ENCODE measurements around the gene GORASP1. TPM values are rescaled to one million over a fixed set of nuclear protein-coding genes. Genes with fewer than 3 reads are reported as not detected.
A peak's percentile ranks its signal among the peaks of the same experiment; 100 is the strongest.

The GORASP1 gene
- 27.0 TPM for polyA plus RNA-seq (2012; ENCODE audit: insufficient read depth, insufficient read length)

DNA sequence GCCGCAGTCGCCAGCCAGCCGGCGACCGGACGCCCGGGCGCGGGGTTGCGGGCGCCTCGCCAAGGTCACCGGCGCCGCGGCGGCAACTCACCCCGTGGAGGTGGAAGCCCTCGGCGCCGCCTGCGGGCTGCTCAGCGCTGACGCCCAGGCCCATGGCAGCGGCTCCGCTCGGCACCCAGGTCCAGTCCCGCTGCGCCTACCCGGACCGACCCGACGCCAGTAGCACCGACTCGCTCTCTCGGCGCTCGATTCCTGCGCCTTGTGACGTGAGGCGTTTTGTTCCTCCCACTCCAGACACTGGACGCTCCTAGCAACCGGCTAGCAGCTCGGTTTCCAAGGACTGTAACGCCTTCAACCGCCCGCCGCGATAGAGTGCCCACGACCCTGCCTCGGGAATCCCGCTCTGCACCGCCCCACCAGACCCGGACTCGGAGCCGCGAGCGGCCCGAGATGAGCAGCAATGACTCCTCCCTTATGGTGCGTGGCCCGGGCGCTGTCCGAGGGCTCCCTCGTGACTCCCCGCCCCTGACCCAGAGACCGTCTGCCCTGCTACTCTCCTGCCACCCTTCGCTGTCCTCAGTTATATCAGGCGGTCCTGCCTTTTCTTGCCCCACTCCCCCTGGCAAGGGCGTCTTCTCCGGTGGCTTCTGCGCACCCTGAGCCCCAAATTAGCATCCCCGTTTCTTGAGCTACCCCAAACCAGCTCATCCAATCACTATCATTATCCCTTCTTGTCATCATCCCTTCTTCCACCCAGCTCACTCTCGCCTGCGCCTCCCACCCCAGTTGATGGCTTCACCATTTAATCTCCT is at the start of gene GORASP1, which contains the start of gene TTC21A:
TSS of gene GORASP1 (minus strand) at position 240 of the 812 bp plus-strand sequence. CDS start at position 154, 86 bp downstream.
TSS of gene TTC21A (plus strand) at position 293 of the 812 bp plus-strand sequence. CDS start at position 451, 158 bp downstream.
- peak within 1 kb of the TSS; percentile 83 for H3K4me3 ChIP-seq (ENCODE audit: low read length)
- DNase-seq (ENCODE audit: low read depth, low spot score), result peak; percentile 51

- no peak overlapping the region for H3K4me3 ChIP-seq (ENCODE audit: low read length)
- no peak for DNase-seq (ENCODE audit: low read depth, low spot score)
These were observed 49.0 kb upstream of the GORASP1 start for GRCh38 chr3:39156421-39156820.

DNA sequence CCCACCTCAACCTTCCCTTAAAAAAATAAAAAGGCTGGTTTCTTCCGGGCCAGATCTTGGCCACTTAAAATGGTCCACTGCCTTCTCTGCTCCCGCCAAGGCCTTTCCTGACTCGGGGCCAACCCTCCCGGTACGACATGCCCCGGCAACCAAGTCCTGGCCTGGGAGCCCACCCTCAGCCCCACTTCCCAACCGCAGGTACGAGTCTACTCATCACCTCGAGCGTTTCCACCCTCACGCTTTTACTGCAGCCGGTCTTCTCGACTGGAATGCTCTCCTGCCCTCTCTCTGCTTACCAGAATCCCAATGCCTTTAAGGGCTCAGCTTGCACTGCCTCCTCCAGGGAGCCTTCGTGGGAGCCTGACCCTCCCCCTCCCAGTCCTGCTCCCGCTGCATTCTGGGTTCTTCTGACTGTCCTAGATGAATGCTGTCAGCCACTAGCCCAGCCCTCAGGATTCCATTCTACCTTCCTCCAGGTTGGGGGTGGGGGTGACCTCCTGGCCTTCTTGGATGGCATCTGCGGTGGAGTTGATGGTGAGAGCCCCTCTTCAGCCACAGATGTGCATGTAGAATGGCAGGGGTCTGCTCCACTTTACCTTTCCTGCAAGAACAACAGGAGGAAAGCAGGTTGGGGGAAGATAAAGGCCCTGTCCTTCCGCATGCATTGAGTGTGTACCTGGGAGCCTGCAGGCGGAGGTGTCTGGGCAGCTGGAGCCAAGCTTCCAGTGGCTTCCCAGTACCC is 47.0 kb upstream of the GORASP1 start:
- no peak for DNase-seq (ENCODE audit: low read depth, low spot score)
- H3K4me3 ChIP-seq (ENCODE audit: low read length), result no peak overlapping the region

GRCh38 chr3:39153977-39154279 is 46.5 kb upstream of the GORASP1 start:
- H3K4me3 ChIP-seq (ENCODE audit: low read length), result peak overlapping the region; percentile 39
- DNase-seq (ENCODE audit: low read depth, low spot score), result no peak

DNA sequence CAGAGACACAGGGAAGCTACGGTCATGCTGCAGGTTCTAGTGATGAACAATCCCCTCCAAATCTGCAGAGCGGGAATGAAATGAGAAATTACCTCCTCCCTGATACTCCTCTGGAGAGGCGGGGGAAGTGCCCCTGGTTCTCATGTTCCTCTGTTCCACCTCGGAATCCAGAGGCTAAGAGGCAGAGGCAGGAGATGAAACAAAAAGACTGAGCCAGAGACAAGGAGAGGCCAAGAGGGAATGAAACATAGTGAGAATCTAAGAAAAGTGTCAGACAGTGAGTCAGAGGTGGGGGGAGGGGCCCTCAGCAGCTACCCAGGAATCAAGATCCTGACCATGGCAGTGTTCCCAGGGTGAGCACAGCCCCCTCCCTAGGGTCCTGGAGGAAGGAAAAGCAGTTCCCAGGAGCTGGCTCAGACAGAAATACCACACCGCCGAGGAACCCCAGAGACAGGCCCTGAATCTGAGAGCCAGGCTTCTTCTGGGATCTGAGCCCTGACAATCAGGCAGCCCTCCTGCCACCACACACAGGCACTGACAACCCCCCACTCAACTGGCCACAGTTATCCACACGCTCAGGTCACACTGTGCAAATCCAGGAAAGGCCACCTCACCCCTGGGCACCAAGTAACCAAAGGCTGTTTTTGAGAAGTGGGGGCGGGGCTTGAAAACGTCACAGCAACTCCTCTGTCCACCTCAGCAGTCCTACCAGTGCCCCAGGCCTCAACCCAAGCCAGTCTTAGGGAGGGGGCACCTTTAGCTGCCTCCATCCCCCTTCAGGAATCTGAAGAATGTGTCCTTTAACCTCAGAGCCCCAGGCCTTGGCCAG is 43.6 kb upstream of the GORASP1 start:
- no peak for DNase-seq (ENCODE audit: low read depth, low spot score)
- no peak overlapping the region for H3K4me3 ChIP-seq (ENCODE audit: low read length)

GRCh38 chr3:39150148-39150802 is 42.8 kb upstream of the GORASP1 start:
- no peak overlapping the region for H3K4me3 ChIP-seq (ENCODE audit: low read length)
- no peak for DNase-seq (ENCODE audit: low read depth, low spot score)

DNA sequence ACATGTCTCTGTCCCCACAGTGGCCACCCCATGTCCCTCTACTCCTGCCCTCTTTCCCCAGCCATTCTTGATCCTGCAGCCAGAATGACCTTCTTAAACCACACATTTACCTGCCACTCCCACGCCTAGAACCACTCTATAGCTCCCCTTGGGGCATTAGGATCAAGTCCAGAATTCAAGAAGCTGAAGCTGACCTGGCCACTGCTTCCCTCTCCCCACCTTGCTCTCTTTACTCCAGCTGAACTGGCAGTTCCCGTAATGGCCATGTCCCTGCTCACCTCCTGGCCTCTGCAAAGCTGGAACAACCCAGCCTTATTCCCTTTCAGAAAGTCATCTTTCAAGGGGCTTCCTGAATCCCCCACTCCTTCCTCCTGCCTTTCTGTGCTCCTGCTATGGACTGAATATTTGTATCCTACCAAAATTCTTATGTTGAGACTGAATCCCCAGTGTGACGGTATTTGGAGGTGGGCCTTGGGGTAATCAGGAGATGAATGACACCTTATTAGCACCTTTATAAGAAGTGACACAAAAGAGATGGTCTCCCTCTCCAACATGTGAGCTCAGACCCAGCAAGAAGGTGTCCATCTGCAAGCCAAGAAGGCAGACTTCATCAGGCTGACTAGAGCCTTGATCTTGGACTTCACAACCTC is 42.2 kb upstream of the GORASP1 start:
- DNase-seq (ENCODE audit: low read depth, low spot score), result no peak
- no peak overlapping the region for H3K4me3 ChIP-seq (ENCODE audit: low read length)

GRCh38 chr3:39149059-39149455 is 41.6 kb upstream of the GORASP1 start:
- no peak overlapping the region for H3K4me3 ChIP-seq (ENCODE audit: low read length)
- DNase-seq (ENCODE audit: low read depth, low spot score), result no peak

DNA sequence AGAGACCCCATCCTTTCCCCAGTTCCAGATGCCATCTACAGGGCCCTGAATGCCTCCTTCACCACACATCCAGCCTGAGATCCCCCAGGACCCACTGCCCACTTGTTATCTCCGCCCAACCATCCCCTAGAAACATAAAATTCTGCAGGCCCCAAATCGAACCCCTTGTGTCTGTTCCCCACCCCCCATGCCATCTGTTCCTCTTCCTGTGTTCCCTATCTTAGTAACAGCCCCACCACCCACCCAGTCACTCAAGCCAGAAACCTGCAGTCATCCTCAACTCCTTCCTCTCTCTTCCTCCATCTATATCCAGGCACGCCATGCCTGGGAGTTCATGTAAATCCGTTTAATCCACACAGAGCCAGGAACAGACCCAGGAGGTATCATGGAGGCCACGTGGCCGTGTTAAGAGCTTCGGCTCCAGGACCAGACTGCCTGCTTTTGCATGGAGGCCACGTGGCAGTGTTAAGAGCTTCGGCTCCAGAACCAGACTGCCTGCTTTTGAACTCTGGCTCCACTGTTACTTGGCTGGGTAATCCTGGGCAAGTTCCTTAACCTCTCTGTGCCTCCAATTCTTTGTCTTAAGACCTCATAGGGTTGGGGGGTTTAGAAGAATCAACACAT is 41.1 kb upstream of the GORASP1 start:
- peak overlapping the region; percentile 51 for H3K4me3 ChIP-seq (ENCODE audit: low read length)
- no peak for DNase-seq (ENCODE audit: low read depth, low spot score)

- H3K4me3 ChIP-seq (ENCODE audit: low read length), result peak overlapping the region; percentile 51
- peak; percentile 63 for DNase-seq (ENCODE audit: low read depth, low spot score)
These were observed 40.4 kb upstream of the GORASP1 start for GRCh38 chr3:39147711-39148434.

DNA sequence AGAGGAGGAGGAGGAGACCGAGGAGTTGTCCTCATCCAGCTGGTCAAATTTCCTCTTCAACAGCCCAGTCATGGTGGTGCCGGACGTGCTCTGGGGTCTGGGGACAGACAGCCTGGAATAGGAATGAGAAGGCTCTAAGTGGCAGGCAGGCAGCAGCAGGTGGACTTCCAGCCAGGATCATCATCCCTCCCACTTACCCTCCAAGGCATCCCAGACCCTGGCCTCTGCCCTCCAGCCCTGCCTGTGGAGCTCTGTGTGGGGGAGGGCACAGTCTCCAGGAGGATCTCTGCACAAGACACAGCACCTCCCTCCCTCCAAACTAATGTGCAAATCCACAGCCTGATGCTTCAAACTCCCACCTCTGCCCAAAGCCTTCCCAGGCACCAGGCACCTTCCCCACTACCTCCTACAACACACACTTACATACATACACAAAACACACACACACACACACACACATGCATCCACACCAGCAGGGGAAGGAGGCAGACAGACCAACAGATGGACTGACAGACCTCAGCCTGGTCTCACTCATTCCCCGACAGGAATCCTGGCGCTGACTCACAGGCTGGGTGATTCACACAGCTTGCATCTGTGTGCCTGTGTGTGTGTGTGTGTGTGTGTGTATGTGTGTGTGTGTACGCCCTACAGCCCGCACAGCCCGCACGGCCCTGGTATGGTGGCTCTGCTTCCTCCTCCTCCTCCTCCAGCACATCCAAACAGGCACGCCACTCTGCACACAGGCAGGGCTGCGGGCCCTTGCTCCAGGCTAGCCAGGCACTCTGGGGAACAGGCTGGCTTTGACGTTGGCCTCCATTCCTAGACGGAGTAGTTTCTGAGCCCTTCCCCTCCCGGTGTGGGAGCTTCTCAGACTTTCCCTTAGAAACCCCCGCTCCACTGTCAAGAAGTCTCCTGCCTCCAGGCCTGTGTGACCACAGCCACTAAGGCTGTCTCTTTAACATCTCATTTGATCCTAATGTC is 39.5 kb upstream of the GORASP1 start:
- peak; percentile 50 for DNase-seq (ENCODE audit: low read depth, low spot score)
- peak overlapping the region; percentile 51 for H3K4me3 ChIP-seq (ENCODE audit: low read length)

DNA sequence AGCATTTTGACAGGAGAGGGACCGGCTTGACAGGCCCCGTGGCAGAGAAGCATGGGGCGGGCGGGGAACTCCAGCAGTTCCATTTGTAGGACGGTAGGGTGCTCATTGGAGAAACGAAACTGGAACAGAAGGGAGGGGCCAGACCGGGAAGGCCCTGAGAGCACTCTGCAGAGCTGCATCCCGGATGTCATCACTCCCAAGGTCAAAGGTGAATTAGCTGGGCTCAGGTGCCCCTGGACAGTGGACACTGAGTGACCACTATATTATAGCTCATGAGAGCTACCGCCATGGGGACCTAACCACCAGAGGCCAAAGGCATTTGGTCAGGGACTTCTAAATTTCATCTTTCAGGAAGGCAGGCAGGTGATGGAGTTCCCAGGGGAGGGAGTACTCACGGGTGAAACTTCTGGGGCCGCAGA is 38.7 kb upstream of the GORASP1 start:
- no peak overlapping the region for H3K4me3 ChIP-seq (ENCODE audit: low read length)
- DNase-seq (ENCODE audit: low read depth, low spot score), result no peak

DNA sequence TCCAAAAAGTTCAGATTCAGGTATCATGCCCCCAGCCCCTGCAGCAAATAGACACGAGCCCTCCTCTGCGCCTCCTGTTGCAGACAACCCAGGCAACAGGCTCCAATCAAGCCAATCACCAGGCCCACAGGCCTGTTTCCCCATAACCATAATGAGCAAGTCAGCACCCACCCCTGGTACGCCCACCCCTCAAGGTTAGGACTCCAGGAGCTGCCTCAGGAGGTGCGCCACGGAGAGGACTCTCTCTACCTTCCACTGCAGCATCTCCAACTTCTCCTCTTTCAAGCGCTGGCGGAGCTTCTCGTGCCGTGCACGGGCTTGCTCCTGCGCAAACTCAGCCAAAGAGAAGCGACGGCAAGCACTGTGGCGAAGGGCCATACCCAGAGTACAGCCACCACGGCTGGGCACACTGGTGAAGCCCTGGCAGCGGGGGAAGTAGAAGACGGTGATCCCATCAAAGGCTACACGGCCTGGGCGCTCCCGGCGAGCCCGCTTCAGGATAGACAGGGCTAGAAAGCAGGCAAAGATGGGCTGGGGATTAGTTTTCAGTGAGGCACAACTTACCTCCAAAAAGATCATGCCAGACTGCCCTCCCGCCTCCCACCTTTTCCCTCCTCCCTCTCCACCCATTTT is 37.4 kb upstream of the GORASP1 start:
- H3K4me3 ChIP-seq (ENCODE audit: low read length), result no peak overlapping the region
- no peak for DNase-seq (ENCODE audit: low read depth, low spot score)

DNA sequence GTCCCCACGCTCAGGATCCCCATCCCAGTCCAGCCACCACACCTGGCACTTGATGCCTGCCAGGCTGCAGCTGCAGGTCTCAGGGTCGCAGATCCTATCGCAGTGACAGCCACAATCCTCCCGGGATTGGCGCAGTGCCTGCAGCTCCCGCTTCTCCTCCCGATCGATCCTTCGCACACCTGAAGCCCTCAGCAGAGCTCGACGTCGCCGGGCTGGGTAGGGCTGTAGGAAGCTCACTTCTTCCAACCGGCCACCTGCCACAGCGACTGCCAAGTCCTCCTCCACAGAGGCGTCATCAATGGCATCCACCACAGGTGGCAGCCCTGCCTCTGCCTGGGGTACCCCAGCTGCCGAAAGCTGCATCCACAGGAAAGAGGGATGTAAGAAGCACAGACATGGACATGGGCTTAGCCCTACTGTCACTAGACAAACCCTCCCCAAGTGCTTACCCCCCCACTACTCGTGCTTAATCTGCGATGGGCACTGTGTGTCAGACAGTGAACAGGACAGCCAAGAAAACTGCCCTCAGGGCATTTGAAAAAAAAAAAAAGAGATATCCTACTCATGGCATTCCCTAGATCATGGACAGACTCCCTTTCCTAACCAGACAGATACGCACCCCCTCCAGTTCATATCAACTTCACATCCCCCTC is 36.8 kb upstream of the GORASP1 start:
- no peak for DNase-seq (ENCODE audit: low read depth, low spot score)
- no peak overlapping the region for H3K4me3 ChIP-seq (ENCODE audit: low read length)

GRCh38 chr3:39143051-39143885 is 35.8 kb upstream of the GORASP1 start:
- no peak for DNase-seq (ENCODE audit: low read depth, low spot score)
- no peak overlapping the region for H3K4me3 ChIP-seq (ENCODE audit: low read length)
